Chondrocyte (in vitro differentiated cells): ENCODE measurements around the gene CRYZL1. TPM values are rescaled to one million over a fixed set of nuclear protein-coding genes. Genes with fewer than 3 reads are reported as not detected.

Source experiments
- DNase-seq: peaks from one replicate; pipeline ENCODE4 v3.0.0; 2021; ENCODE audit warnings: mixed read lengths, low spot score
- H3K27ac Mint-ChIP-seq: one replicate; pipeline ENCODE4 v1.8.0; 2021; ENCODE audit warnings: mild to moderate bottlenecking, moderate library complexity, mixed read lengths; ENCODE audit not compliant: unreplicated experiment
- H3K27me3 Mint-ChIP-seq: 2 replicates; pipeline ENCODE4 v1.8.0; 2021; ENCODE audit warnings: low read depth, mixed read lengths
- H3K36me3 Mint-ChIP-seq: 2 replicates; pipeline ENCODE4 v1.8.0; 2021; ENCODE audit warnings: low read depth, mixed read lengths
- H3K4me1 Mint-ChIP-seq: 2 replicates; pipeline ENCODE4 v1.8.0; 2021; ENCODE audit warnings: low read depth, mild to moderate bottlenecking, mixed read lengths
- H3K4me3 Mint-ChIP-seq: one replicate; pipeline ENCODE4 v1.8.0; 2021; ENCODE audit warnings: mild to moderate bottlenecking, moderate library complexity, mixed read lengths; ENCODE audit not compliant: unreplicated experiment
- H3K9me3 Mint-ChIP-seq: 2 replicates; pipeline ENCODE4 v1.8.0; 2021; ENCODE audit warnings: low read depth, mixed read lengths
- CTCF ChIP-seq: fragments of 200-600 bp; sonication (generic); IDR thresholded peaks from 2 replicates; pipeline ENCODE4 v1.5.0; 2021; ENCODE audit warnings: antibody characterized with exemption, mild to moderate bottlenecking, moderate library complexity
- total RNA-seq: library from RNA; stranded (reverse); gene quantifications from 3 replicates; pipeline ENCODE4 v1.2.1, GENCODE V29; 2021

Gene CRYZL1
- total RNA-seq, 1 donor from 2014 or later, result 30.4 TPM

GRCh38 chr21:33662046-33662445, 20.5 kb upstream of the CRYZL1 start:
- no peak overlapping the region for H3K4me3 Mint-ChIP-seq
- H3K9me3 Mint-ChIP-seq, result peaks cover 6% of the 10 kb centered on the region
- DNase-seq, result no peak
- peaks cover 2% of the 10 kb centered on the region for H3K36me3 Mint-ChIP-seq
- no peak overlapping the region for H3K27ac Mint-ChIP-seq
- no peaks in the 10 kb centered on the region for H3K27me3 Mint-ChIP-seq
- TF ChIP-seq CTCF, result no peak
- H3K4me1 Mint-ChIP-seq, result peaks cover 22% of the 10 kb centered on the region

GRCh38 chr21:33661146-33661545, 19.6 kb upstream of the CRYZL1 start:
- no peaks in the 10 kb centered on the region for H3K27me3 Mint-ChIP-seq
- H3K9me3 Mint-ChIP-seq, result peaks cover 6% of the 10 kb centered on the region
- H3K36me3 Mint-ChIP-seq, result peaks cover 2% of the 10 kb centered on the region
- no peak for TF ChIP-seq CTCF
- no peak overlapping the region for H3K27ac Mint-ChIP-seq
- peaks cover 26% of the 10 kb centered on the region for H3K4me1 Mint-ChIP-seq
- DNase-seq, result no peak
- H3K4me3 Mint-ChIP-seq, result no peak overlapping the region

GRCh38 chr21:33660406-33660805, 18.9 kb upstream of the CRYZL1 start:
- H3K4me1 Mint-ChIP-seq, result peaks cover 33% of the 10 kb centered on the region
- H3K4me3 Mint-ChIP-seq, result no peak overlapping the region
- TF ChIP-seq CTCF, result no peak
- H3K36me3 Mint-ChIP-seq, result peaks cover 2% of the 10 kb centered on the region
- H3K27me3 Mint-ChIP-seq, result no peaks in the 10 kb centered on the region
- peaks cover 6% of the 10 kb centered on the region for H3K9me3 Mint-ChIP-seq
- DNase-seq, result no peak
- H3K27ac Mint-ChIP-seq, result peak overlapping the region; percentile 63

- no peak for DNase-seq
- Mint-ChIP-seq H3K27ac (no peak overlapping the region), H3K9me3 (peaks cover 6% of the 10 kb centered on the region), H3K36me3 (peaks cover 2% of the 10 kb centered on the region), H3K27me3 (no peaks in the 10 kb centered on the region), H3K4me3 (no peak overlapping the region), H3K4me1 (peaks cover 40% of the 10 kb centered on the region)
- TF ChIP-seq CTCF, result no peak
Observed at GRCh38 chr21:33659568-33659949, 18.0 kb upstream of the CRYZL1 start.

GRCh38 chr21:33658919-33659567, 17.5 kb upstream of the CRYZL1 start:
- TF ChIP-seq CTCF, result no peak
- no peak for DNase-seq
- Mint-ChIP-seq H3K9me3 (peaks cover 6% of the 10 kb centered on the region), H3K27me3 (no peaks in the 10 kb centered on the region), H3K4me1 (peaks cover 44% of the 10 kb centered on the region), H3K27ac (no peak overlapping the region), H3K36me3 (peaks cover 2% of the 10 kb centered on the region), H3K4me3 (no peak overlapping the region)
